ENCODE data around the gene DGKZ.

Gene DGKZ

DNA sequence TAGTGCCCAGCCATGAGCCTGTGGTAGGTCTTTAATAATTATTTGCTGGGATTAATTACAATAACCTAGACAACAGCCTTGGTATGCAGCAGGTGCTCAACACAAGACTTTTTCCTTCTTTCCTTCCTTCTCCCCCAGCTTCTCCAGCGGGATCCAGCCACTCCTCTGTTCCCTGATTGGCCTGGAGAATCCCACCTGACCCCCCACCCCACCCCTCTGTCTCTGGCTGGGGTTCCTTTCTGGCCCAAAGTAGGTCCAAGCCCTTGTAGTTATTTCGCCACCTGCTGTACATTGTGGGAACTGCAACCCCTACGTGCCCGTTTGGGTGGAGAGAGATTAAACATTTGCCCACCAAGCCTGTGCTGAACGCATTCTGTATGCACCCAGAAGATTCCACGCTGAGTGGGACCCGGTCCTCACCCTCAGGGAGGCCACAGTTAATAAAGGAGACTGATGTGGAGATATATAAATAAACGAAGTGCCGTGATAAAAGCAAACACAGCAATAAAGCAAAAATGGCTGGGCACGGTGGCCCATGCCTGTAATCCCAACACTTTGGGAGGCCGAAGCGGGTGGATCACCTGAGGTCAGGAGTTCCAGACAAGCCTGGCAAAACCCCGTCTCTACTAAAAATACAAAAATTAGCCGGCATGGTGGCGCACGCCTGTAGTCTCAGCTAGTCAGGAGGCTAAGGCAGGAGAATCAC, 32.1 kb upstream of the DGKZ start:
- TF ChIP-seq, protein P1, sequence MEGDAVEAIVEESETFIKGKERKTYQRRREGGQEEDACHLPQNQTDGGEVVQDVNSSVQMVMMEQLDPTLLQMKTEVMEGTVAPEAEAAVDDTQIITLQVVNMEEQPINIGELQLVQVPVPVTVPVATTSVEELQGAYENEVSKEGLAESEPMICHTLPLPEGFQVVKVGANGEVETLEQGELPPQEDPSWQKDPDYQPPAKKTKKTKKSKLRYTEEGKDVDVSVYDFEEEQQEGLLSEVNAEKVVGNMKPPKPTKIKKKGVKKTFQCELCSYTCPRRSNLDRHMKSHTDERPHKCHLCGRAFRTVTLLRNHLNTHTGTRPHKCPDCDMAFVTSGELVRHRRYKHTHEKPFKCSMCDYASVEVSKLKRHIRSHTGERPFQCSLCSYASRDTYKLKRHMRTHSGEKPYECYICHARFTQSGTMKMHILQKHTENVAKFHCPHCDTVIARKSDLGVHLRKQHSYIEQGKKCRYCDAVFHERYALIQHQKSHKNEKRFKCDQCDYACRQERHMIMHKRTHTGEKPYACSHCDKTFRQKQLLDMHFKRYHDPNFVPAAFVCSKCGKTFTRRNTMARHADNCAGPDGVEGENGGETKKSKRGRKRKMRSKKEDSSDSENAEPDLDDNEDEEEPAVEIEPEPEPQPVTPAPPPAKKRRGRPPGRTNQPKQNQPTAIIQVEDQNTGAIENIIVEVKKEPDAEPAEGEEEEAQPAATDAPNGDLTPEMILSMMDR (IDR thresholded peaks at IDR 0.05; ENCODE audit: insufficient read depth, low read length, poor library complexity, severe bottlenecking) = peak; percentile 96
- TF ChIP-seq EZH2phosphoT487 (conservative IDR thresholded peaks at IDR 0.05; ENCODE audit: low read length) = no peak
- no peak overlapping the region for H3K4me2 ChIP-seq (ENCODE audit: low read depth, low read length, poor library complexity, severe bottlenecking)
- H3K27ac ChIP-seq (ENCODE audit: low read depth, low read length) = no peak overlapping the region
- no peak overlapping the region for H2AFZ ChIP-seq (ENCODE audit: low read depth, low read length, severe bottlenecking)
- no peaks in the 10 kb centered on the region for H3K27me3 ChIP-seq (ENCODE audit: low read length)
- H3F3A ChIP-seq (ENCODE audit: insufficient read depth) = no peaks in the 10 kb centered on the region
- no peak overlapping the region for H3K9ac ChIP-seq (ENCODE audit: low read length)
- no peaks in the 10 kb centered on the region for H3K9me2 ChIP-seq (replicated peaks; ENCODE audit: insufficient read depth, low read length)
- H3K4me3 ChIP-seq (ENCODE audit: insufficient read depth, low read length, poor library complexity, severe bottlenecking) = no peak overlapping the region
- H3K79me2 ChIP-seq (ENCODE audit: insufficient read depth, low read length) = no peaks in the 10 kb centered on the region
- H4K20me1 ChIP-seq (ENCODE audit: low read depth, low read length) = no peaks in the 10 kb centered on the region
- H3K9me3 ChIP-seq (ENCODE audit: insufficient read depth, low read length) = no peaks in the 10 kb centered on the region
- no peaks in the 10 kb centered on the region for H3K36me3 ChIP-seq (ENCODE audit: low read length)

GRCh38 chr11:46315783-46316563, 31.3 kb upstream of the DGKZ start:
- Histone ChIP-seq H3K27ac (ENCODE audit: low read depth, low read length) (no peak overlapping the region), H3K4me3 (ENCODE audit: insufficient read depth, low read length, poor library complexity, severe bottlenecking) (no peak overlapping the region), H3K9ac (ENCODE audit: low read length) (no peak overlapping the region), H3K9me2 (replicated peaks; ENCODE audit: insufficient read depth, low read length) (no peaks in the 10 kb centered on the region), H3K36me3 (ENCODE audit: low read length) (no peaks in the 10 kb centered on the region), H4K20me1 (ENCODE audit: low read depth, low read length) (no peaks in the 10 kb centered on the region), H3F3A (ENCODE audit: insufficient read depth) (no peaks in the 10 kb centered on the region), H3K4me2 (ENCODE audit: low read depth, low read length, poor library complexity, severe bottlenecking) (no peak overlapping the region), H3K79me2 (ENCODE audit: insufficient read depth, low read length) (no peaks in the 10 kb centered on the region), H2AFZ (ENCODE audit: low read depth, low read length, severe bottlenecking) (no peak overlapping the region), H3K27me3 (ENCODE audit: low read length) (no peaks in the 10 kb centered on the region), H3K9me3 (ENCODE audit: insufficient read depth, low read length) (no peaks in the 10 kb centered on the region)
- TF ChIP-seq, protein P1 (IDR thresholded peaks at IDR 0.05; ENCODE audit: insufficient read depth, low read length, poor library complexity, severe bottlenecking) = no peak

GRCh38 chr11:46319074-46319453, 28.2 kb upstream of the DGKZ start:
- peak overlapping the region; percentile 80 for H2AFZ ChIP-seq (ENCODE audit: low read depth, low read length, severe bottlenecking)
- H3K79me2 ChIP-seq (ENCODE audit: insufficient read depth, low read length) = no peaks in the 10 kb centered on the region
- H4K20me1 ChIP-seq (ENCODE audit: low read depth, low read length) = no peaks in the 10 kb centered on the region
- H3K9ac ChIP-seq (ENCODE audit: low read length) = peak overlapping the region; percentile 20; the same call in 1 of the 2 replicates
- H3K9me3 ChIP-seq (ENCODE audit: insufficient read depth, low read length) = no peaks in the 10 kb centered on the region
- TF ChIP-seq, protein P1 (IDR thresholded peaks at IDR 0.05; ENCODE audit: insufficient read depth, low read length, poor library complexity, severe bottlenecking) = no peak
- no peak for TF ChIP-seq EZH2phosphoT487 (conservative IDR thresholded peaks at IDR 0.05; ENCODE audit: low read length)
- H3K4me3 ChIP-seq (ENCODE audit: insufficient read depth, low read length, poor library complexity, severe bottlenecking) = no peak overlapping the region
- no peaks in the 10 kb centered on the region for H3K27me3 ChIP-seq (ENCODE audit: low read length)
- no peak overlapping the region for H3K27ac ChIP-seq (ENCODE audit: low read depth, low read length)
- H3K36me3 ChIP-seq (ENCODE audit: low read length) = no peaks in the 10 kb centered on the region
- no peaks in the 10 kb centered on the region for H3F3A ChIP-seq (ENCODE audit: insufficient read depth)
- peak overlapping the region; percentile 24 for H3K4me2 ChIP-seq (ENCODE audit: low read depth, low read length, poor library complexity, severe bottlenecking)
- H3K9me2 ChIP-seq (replicated peaks; ENCODE audit: insufficient read depth, low read length) = no peaks in the 10 kb centered on the region
